Cerebellar nuclear complex (tissue), 1 donor: ENCODE measurements around the gene OPRM1.
A peak's percentile ranks its signal among the peaks of the same experiment; 100 is the strongest.

Experiments
- DNase-seq, 2 experiments: peaks; one replicate each; lab custom pipeline; 2025; lab: John Stamatoyannopoulos, UW

Gene OPRM1

DNA sequence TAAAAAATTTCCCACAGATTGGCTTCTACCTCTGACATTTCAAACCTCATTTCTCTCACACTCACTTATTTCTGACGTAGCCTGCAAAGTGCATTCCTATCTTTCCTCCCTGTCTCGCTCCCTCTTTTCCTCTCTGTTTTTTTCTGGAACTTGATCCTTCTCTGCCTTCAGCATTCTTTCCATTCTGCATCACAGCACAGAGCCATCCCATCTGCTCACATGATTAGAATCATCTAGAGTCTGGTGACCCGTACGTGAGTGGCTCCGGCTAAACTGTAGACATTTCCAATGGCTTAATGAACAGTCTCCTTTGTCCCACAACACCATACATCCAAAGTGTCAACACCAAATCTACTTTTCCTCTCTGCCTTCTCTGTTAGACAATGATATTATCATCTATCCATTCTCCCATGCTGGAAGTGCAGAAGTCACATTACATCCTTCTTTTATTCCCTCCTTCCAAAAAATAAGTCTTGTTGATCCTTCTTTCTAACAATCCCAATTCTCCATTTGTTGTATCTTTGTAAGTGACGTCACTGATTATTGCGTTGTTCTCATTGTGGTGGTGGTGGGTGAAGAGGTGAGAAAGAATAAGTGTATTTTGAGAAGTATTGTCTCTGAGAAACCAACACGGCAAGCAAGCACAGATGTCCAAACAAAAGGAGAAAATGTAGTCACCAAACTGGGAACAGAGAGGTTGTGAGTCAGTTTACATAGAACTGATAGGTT, 41.6 kb downstream of the OPRM1 start:
- no peak for DNase-seq

DNA sequence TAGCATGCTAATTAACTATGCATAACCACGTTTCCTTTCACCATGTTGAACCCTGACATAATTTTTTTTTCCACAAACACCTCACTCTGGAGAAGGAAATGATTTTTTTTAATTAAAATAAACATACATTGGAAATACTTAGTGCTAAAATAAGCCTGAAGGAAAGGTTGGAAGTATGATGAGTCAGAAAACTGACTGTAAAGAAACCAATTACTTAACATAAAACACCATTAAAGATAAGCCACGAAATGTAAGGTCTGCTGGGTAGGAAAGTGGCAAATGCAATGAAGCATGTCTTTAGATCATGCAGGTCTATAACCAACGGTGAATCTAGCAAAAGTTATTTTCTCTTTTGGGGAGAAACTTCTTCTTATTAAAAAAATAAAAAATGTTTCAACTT, 47.5 kb downstream of the OPRM1 start:
- no peak for DNase-seq

DNA sequence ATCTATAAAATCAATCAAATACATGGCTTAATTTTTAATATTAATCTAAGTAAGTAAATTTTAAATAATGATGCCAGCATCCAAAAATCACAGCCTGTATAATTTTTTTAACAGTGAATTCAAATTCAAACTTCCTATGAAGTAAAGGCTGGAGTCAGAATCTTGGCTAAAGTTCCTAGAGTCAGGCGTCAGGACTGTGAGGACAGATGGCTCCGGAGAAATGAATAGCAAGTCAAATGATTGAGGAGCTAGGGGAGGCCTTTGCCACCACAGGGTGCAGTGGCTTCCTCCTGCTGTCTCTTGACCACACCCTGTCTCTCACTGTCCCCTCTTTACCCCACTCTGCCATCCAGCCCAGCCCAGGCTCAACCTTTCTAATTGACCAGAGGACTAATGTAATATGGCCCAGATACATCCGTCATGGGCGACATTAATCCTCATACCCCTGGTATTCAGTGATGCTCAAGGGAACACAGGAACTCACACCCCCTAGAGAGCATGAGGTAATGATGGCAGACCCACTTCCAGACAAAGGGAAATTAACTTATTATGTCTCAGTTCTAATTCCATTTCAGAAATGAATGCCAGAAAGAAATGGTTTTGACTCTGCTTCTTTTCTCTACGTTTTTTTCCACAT, 53.4 kb downstream of the OPRM1 start:
- peak in 1 of 2 experiments; percentile 14 for DNase-seq

DNA sequence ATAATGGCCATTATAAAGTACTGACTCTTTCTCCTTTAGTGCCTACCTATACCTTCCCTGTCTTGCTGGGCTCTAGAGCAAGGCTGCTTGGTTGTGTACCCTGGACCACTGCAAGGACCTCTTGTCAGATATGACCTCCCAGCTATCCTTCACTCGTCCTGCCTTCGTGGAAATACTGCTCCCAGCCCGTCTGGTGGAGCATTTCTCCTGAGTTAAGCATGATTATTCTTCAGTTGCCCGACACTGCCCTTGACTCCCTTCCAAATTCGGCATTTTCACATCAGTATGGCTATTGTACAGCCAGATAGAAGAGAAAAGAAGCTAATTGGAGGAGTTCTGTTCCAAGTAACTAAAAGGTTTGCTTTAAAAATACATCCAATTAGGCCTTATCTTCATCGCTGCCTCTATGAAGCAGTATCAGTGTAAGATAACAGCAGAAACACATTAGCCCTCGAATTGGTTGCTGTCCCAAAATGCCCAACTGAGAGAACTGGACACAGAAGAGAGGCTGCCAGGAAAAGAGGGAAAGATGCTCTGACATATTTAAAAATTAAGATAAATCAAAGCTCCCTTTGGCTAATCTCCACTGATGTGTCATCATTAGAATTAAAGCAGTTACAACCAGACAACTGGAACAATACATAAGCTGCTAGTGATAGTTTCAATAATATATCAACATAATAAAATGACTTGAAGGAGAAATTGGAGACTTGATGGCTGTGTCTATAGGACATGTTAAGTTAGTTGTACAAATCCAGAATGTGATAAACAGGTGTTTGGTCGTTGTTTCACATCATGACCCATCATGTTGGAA, 54.4 kb downstream of the OPRM1 start:
- peak in 1 of 2 experiments; percentile 13 for DNase-seq

DNA sequence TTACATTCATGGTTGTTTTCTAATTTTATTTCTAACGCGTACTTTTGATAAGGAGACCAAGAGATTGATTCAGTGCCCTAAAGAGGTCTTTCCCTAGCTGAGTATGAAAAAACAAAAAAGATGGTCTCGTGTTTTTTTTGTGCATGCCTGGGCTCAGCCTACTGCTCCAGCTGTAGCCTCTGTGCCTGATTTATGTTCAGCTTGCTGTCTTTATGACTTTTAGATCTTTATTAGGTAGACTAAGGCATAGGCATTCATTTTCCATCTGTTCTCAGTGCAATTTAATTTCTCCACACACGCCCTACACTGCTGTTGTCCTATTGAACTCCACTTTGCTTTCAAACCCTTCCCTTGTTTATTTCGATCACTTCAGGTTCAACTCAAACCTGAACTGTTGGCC, 56.5 kb downstream of the OPRM1 start:
- no peak for DNase-seq

DNA sequence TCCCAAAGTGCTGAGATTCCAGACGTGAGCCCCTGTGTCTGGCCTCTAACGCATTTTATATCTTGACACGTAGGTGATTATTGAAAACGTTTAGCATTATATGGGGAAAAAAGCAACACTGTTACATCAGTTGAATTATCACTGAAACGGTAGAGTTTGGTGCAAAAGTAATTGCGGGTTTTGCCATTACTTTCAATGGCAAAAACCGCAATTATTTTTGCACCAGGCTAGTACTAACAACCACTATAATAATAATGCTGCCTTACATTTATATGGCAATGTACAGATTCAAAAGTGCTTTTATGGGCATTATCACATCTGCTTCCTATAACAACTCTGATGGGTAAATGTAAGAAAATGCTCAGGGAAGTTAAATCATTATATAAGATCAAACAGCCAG, 57.3 kb downstream of the OPRM1 start:
- DNase-seq: no peak

DNA sequence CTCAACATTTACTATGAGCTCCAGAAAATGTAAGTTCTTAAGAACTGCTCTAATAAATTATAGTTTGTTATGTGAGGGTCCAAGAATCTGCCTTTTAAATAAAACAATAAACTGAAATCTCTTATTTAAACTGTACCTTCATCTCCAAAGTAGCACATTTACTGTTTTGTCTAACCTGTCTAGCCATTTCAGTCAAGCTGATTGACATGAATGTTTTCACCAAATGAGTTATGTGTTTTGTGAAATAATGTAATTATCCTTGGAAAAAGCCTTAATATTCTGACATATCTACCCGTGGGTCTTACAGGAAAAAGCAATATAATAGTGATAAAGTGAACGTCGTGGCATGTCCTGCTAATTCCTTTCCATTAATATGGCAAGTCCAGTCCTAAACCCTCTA, 57.8 kb downstream of the OPRM1 start:
- DNase-seq: no peak

DNA sequence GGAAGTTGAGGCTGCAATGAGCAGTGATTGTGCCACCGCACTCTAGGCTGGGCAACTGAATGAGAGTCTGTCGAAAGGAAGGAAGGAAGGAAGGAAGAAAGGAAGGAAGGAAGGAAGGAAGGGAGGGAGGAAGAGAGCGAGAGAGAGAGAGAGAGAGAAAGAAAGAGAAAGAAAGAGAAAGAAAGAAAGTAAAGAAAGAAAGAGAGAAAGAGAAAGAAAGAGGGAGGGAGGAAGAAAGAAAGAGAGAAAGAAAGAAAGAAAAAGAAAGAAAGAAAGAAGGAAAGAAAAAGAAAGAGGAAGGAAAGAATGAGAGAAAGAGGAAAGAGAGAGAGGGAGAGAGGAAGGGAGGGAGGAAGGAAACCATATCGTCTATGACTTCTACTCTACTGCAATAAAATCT, 60.2 kb downstream of the OPRM1 start:
- DNase-seq: no peak

DNA sequence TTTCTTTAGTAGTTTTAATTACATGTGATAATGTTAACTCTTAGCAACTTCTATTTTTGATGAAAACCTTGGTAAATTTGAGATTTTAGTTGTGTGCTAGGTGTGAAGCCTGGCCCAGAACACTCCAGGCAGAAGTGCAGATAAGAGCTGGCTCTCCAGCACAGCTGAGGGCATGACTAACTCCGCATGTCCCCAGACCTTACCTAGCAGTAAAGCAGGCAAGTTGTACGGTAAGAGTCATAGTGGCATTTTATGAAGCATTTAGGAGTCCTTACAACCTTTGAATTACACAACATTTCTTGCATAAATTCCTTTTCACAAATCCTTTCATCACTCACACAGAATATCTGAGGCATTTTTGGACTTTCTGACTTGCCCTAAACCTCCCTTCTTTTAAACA, 67.2 kb downstream of the OPRM1 start:
- no peak for DNase-seq

DNA sequence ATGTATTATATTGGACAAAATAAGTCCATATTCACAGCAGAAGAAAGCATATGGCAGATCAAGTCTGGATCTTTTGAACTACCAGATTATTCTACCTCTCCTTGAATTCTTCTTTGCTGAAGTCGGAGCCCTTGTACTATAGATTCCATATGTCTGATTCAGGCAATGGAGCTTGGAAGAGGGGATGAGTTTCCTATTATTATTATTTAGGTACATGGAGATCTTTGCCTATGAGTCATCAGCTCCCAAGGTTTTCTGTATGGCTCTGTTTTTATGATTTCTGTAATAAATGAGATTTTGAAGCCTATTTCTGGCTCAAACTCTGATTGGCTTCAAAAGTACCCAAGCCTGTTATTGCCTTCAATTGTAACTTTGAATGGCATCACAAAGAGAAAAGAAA, 72.0 kb downstream of the OPRM1 start:
- DNase-seq: no peak

DNA sequence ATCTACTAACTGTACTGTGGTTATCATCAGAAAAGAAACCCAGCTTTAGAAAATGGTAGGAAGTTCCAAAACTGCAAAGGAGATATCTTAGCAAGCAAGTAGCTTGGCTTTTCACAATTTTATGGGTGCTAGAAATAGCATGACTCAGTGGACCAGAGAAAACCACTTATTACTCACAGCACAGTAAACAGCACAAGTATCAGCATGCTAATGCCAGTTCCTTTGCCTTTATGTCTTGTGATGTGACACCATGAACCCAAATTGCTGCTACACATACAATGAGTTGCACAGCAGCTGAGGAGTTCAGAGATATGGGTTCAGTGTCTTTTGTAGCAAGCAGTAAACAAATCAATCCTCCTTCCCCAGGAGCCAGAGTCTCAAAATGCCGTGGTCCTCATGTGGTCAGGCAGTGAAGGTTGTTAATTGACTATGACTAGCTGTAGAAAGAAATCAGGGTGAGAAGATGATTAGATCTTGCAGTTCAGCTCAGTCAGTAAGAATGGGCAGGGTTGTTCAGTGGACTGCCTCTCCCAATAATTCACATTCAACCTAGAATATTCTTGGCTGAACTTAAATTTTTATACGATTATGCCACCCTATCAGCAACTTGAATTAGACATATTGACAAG, 73.3 kb downstream of the OPRM1 start:
- DNase-seq: no peak

DNA sequence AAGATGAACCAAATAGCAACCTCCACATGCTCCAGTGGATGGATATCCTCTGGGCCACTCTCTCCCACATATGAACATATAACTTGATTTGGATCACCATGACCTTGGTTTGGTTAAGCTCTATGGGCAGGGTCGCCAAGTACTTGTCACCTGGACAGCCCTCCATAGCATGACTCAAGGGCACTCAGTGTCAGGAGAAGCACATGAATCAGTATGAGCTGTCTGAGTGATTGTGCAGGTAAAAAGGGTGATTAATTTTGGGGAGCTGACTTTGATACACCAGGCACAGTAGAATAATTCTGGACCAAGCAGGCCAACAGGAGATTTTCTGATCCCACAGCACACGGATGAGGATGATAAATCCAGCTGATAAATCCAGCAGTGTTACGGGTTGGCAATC, 74.4 kb downstream of the OPRM1 start:
- DNase-seq: no peak

DNA sequence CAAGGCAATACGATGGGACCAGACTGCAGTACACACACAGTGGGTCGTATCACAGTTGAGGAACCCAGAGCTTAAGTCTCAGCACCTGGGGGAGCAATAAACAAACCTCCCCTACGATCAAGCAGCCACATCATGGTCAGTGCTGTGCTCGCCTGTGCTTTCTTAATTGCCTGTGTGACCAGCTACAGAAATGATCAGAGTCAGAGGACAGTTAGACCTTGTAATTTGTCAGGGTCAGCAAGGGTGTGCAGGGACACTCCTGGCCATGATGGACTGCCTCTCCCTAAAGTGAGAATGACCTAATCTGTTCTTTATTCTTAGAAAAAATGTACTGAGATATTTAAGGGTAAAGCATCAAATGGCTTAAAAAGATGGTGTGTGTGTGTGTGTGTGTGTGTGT, 78.4 kb downstream of the OPRM1 start:
- DNase-seq: no peak

DNA sequence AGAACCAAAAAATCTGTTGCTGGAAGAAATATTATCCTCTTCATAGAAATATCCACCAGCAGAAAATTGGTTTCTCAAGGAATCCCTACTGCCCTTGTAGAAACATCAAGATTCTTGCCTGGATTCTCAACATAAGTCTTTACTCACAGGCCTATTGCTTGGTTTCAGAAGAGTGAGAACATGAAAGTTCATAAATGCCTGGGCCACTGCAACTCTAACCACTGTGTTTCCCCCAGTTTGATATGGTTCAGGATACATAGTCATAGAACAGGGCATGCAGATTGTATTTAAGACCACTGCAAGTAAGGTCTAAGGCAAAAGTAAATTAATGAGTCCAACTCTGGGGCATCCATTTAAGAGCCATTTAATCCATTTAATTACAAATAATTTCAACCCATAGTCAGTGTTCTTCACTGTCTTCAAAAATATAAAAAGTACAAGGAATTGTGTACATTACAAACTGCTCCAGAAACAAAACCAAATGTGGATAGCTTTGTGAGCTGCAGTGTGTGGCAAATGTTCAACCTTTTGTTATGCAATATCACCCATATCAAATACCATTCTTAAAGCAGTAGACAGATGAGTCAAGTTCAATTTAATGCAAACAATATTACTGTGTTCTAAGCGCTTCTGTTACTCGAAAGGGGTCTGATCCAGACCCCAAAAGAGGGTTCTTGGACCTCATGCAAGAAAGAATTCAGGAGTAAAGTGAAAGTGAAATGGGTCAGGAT, 83.3 kb downstream of the OPRM1 start:
- DNase-seq: no peak

DNA sequence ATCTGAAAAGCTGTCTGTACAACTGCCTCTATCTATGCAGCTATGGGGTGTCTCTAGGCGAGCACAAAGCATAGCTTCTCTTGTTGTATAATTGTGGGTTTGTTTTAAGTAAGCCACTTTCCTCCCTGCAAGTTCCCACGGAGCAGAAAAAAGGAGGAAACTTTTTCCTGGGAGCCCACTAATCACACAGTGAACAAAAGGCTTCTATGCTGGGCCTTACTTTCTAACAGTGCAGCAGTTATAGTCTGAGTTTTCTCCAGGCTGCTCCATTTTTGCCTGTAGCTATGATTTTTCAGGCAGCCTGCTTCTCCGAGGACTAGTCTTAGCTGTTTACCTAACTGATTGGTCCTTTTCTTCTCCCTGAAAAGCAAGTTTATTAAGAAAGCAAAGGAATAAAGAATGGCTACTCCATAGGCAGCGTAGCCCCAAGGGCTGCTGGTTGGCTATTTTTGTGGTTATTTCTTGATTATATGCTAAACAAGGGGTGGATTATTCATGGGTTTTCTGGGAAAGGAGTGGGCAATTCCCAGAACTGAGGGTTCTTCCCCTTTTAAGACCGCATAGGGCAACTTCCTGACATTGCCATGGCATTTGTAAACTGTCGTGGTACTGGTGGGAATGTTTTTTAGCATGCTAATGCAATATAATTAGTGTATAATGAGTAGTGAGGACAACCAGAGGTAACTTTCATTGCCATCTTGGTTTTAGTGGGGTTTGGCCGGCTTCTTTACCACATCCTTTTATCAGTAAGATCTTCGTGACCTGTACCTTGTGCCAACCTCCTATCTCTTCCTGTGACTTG, 84.3 kb downstream of the OPRM1 start:
- DNase-seq: no peak

DNA sequence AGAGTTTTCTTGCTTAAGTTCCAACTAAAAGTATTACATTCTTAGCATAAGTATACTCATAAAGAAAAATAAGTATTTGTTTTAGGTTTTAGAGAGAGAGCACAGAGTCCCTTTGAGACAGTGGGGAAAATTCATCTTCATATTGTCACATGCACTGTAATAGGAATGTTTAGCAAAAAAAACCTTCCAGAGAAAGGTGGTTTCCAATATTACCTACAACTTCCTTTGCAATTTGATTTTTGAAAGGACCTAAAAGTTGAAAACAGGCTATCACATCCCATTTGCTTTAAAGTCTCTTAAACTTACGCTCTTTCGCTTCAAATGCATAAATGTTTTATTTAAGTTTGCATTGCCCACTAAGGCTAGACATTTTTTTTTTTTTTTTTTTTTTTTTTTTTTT, 86.4 kb downstream of the OPRM1 start:
- DNase-seq: no peak

DNA sequence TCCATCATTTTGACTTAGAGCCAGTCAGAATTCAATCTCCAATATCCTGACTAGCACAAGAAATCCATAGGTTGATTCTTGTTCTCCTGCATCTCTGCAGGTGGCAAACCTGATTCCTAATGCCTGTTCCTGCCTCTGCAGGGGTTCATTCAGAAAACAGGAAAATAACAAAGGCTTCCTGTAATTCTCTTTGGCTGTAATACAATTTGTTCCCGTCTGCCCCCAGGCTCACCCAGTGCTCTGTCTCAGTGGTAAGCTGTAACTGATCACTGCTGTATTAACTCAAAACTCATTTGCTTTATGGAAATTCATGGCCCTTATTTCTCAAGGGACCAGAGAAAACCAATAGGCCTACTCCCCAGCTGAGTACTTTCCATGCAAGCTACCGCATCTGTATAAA, 88.6 kb downstream of the OPRM1 start:
- no peak for DNase-seq

DNA sequence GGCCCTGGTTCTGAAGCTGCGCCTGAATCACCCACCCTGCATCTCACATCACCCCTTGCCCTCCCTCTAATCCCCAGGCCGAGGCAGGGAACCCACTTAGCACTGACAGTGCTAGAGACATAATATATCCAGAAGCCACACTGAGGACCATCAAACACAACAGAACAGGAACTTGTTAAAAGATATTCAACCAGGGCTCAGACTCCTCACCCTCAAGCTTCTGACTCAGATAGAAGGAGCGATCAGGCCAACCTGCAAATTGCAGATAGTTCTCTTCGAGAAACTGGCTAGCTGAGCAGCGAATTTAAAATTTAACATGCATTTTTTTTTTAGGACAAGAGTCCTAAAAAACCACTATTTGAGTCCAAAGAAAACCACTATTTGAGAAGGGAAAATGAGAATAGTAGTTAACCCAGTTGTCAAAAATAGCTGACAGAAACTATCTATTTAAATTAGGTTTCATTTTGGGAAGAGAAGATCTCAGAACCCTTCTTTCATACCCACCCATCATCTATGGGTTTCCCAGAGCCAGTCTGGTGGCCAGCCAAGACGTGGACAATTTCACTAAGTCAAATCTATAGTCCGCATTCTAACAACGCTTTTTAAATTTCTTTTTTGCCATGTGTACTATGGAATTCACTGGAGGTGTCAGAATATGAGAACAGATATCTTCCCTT, 95.6 kb downstream of the OPRM1 start:
- no peak for DNase-seq

DNA sequence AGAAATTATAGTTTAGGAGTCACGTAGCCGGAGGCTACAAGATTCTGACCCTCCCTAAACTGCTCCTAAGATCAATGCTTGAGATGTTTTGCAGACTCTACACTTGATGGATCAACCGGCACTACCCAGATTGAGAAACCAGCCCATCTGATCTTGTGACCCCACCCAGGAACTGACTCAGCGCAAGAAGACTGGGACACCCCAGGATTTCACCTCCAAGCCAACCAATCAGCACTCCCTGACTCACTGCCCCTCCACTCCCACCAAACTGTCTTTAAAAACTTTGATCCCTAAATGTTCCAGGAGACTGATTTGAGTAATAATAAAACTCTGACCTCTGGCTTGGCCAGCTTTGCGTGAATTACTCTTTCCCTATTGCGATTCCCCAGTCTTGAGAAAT, 99.8 kb downstream of the OPRM1 start:
- no peak for DNase-seq

DNA sequence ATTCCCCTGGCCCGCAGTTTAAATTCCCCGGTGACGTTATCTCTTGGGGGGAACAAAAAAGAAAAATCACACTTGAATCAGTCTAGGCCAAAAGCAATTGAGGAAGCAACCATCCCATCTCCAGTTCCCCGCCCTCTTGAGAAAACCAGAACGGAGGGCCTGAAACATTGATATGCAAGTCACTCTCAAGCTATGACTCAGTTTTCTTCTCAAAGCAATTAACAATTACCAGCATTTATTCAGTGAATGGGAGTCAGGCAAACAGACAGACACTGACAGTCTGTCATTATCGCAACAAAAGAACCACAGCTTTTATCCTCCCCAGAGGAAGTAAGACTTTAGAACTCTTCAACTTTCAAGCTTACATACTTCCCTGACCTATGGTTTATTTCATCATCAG, 100.9 kb downstream of the OPRM1 start:
- no peak for DNase-seq

DNA sequence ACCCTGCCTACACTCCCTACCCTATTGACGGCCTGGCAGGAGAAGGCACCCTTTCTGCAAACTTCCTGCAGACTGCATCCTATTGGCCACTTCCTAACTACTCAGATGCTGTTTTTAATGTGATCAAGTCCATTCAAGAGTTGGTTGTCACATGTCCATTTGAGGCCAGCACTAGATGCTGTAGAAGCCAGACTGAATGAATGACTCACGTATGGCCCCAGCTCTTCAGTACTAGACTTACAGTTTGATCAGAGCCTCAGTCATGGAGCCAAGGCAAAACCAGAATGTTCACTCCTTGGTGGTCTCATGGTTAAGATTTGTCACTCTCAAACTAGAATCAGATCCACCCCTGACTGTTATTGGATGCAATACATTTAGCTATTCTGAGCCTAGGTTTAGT, 101.7 kb downstream of the OPRM1 start:
- no peak for DNase-seq
